Osteocyte (in vitro differentiated cells): ENCODE data around the gene MRFAP1L1. TPM values are rescaled to one million over a fixed set of nuclear protein-coding genes. Genes with fewer than 3 reads are reported as not detected.

Experiments
- DNase-seq: peaks from one replicate; pipeline ENCODE4 v3.0.0; 2021; ENCODE audit warnings: mixed read lengths; ENCODE audit not compliant: unreplicated experiment; ENCODE audit errors: extremely low spot score
- H3K27ac Mint-ChIP-seq: one replicate; pipeline ENCODE4 v1.8.0; 2021; ENCODE audit warnings: mild to moderate bottlenecking, mixed read lengths; ENCODE audit not compliant: unreplicated experiment
- H3K27me3 Mint-ChIP-seq: one replicate; pipeline ENCODE4 v1.8.0; 2021; ENCODE audit warnings: mixed read lengths; ENCODE audit not compliant: unreplicated experiment
- H3K36me3 Mint-ChIP-seq: one replicate; pipeline ENCODE4 v1.8.0; 2021; ENCODE audit warnings: mixed read lengths; ENCODE audit not compliant: unreplicated experiment
- H3K4me1 Mint-ChIP-seq: one replicate; pipeline ENCODE4 v1.8.0; 2021; ENCODE audit warnings: mixed read lengths; ENCODE audit not compliant: unreplicated experiment
- H3K4me3 Mint-ChIP-seq: one replicate; pipeline ENCODE4 v1.8.0; 2021; ENCODE audit warnings: mild to moderate bottlenecking, moderate library complexity, mixed read lengths; ENCODE audit not compliant: unreplicated experiment
- H3K9me3 Mint-ChIP-seq: one replicate; pipeline ENCODE4 v1.8.0; 2021; ENCODE audit warnings: mixed read lengths; ENCODE audit not compliant: unreplicated experiment
- total RNA-seq: library from RNA; stranded (reverse); gene quantifications from 2 replicates; pipeline ENCODE4 v1.2.1, GENCODE V29; 2021
- TF ChIP-seq, protein P1 (sequence below): fragments of 200-600 bp; sonication (generic); IDR thresholded peaks from 2 replicates; pipeline ENCODE4 v1.5.0; 2021; ENCODE audit warnings: antibody characterized with exemption, mild to moderate bottlenecking, moderate library complexity

MRFAP1L1 gene
- total RNA-seq, 1 donor from 2014 or later, result 58.6 TPM

DNA sequence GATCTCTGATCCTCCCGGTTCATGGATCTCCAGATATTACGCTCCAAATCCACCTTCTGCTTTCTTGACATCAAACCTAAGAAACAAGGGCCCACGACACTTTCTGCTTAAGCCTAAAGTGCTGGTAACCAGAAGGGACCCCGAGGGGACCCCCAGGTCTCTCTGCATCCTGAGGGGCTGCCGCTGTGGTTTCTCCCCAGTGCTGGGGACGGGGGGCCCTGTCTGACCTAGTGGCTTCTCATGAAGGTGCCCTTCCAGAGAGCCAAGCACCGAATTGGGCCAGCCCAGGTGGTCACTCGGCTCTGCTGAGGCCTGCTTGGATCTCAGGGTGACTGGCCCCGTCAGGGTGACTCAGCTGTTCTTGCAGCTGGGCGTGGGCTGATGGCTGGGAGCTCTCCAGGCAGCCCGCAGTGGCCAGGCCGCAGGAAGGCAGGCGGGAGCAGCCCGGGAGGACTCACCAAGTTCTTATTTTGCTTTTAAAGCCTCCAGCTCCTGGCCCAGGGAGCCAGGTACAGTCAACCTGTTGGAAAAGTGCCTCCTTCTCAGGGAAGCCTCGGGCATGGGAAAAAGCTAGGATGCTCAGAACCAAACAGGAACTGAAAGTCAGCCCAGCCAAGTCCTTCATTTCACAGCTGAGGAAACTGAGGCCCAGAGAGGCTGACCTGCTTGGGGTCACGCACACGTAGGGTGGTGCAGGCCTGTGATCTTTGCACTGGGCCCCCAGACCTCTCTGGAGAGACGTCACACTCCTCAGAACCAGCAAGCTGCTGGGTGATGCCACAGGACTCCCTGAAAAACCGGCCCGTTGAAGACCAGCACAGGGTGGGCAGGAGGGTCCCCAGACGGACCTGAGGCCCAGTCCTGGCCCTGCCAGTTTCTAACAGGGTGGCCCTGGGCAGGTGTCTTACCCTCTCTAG is 23.0 kb upstream of the MRFAP1L1 start:
- Mint-ChIP-seq H3K36me3 (no peaks in the 10 kb centered on the region), H3K27ac (peak overlapping the region; percentile 97), H3K9me3 (no peaks in the 10 kb centered on the region), H3K27me3 (peaks cover 3% of the 10 kb centered on the region), H3K4me3 (no peak overlapping the region), H3K4me1 (peaks cover 22% of the 10 kb centered on the region)
- TF ChIP-seq, protein P1, sequence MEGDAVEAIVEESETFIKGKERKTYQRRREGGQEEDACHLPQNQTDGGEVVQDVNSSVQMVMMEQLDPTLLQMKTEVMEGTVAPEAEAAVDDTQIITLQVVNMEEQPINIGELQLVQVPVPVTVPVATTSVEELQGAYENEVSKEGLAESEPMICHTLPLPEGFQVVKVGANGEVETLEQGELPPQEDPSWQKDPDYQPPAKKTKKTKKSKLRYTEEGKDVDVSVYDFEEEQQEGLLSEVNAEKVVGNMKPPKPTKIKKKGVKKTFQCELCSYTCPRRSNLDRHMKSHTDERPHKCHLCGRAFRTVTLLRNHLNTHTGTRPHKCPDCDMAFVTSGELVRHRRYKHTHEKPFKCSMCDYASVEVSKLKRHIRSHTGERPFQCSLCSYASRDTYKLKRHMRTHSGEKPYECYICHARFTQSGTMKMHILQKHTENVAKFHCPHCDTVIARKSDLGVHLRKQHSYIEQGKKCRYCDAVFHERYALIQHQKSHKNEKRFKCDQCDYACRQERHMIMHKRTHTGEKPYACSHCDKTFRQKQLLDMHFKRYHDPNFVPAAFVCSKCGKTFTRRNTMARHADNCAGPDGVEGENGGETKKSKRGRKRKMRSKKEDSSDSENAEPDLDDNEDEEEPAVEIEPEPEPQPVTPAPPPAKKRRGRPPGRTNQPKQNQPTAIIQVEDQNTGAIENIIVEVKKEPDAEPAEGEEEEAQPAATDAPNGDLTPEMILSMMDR, result no peak
- peak; percentile 92 for DNase-seq

- H3K36me3 Mint-ChIP-seq, result no peaks in the 10 kb centered on the region
- TF ChIP-seq, protein P1, result no peak
- no peak overlapping the region for H3K4me3 Mint-ChIP-seq
- DNase-seq, result no peak
- H3K9me3 Mint-ChIP-seq, result no peaks in the 10 kb centered on the region
- peak overlapping the region; percentile 97 for H3K27ac Mint-ChIP-seq
- peaks cover 28% of the 10 kb centered on the region for H3K4me1 Mint-ChIP-seq
- no peaks in the 10 kb centered on the region for H3K27me3 Mint-ChIP-seq
Measured at GRCh38 chr4:6731780-6732179, 22.1 kb upstream of the MRFAP1L1 start.

DNA sequence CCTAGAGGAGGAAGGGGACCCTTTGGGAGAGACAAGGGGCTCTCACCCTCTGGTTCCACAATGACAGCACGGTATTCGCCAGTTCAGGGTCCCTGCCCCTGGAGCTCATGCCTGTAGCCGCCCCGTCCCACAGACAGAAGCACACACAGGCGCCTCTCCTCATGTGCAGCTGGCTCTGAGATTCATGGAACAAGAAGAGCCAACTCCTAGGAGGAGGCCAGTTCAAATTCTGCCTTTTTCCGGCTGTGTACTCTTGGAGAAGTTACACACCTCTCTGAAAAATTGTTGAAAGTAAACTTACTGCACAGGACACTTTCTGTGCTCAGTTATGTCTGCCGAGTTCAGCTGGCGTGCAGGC is 21.6 kb upstream of the MRFAP1L1 start:
- Mint-ChIP-seq H3K9me3 (no peaks in the 10 kb centered on the region), H3K36me3 (no peaks in the 10 kb centered on the region), H3K27ac (peak overlapping the region; percentile 23), H3K4me3 (no peak overlapping the region), H3K4me1 (peaks cover 31% of the 10 kb centered on the region), H3K27me3 (no peaks in the 10 kb centered on the region)
- DNase-seq, result no peak
- TF ChIP-seq, protein P1, result no peak

GRCh38 chr4:6730603-6731317 is 21.1 kb upstream of the MRFAP1L1 start:
- no peak for DNase-seq
- Mint-ChIP-seq H3K27ac (peak overlapping the region; percentile 14), H3K36me3 (no peaks in the 10 kb centered on the region), H3K27me3 (no peaks in the 10 kb centered on the region), H3K4me3 (no peak overlapping the region), H3K9me3 (no peaks in the 10 kb centered on the region), H3K4me1 (peaks cover 31% of the 10 kb centered on the region)
- TF ChIP-seq, protein P1, result no peak
